Naive thymus-derived CD8-positive, alpha-beta T cell (primary cell): ENCODE results near the gene FAM89A. TPM values are rescaled to one million over a fixed set of nuclear protein-coding genes. Genes with fewer than 3 reads are reported as not detected.
"Not testable (repeated sequence)": the region's sequence is repeated elsewhere in the genome, so short reads cannot be mapped to it uniquely, and the experiment has no call there.

ENCODE experiments used
- ATAC-seq, 2 donors: fragments of 150-1000 bp; cut with Tn5 transposase in 1 of 2; sonication (Bioruptor Pico), chemical (Tn5 transposase) in 1 of 2; 1 replicate in 1 of 2; 2 replicates in 1 of 2; pipeline ENCODE4 v1.10.0; 2021; ENCODE audit warnings: mild to moderate bottlenecking in 2 of 2, moderate library complexity in 2 of 2
- POLR2A ChIA-PET: fragments of 350-600 bp; sonication (Branson Sonifier 250); formaldehyde crosslinking; loops from one replicate; lab custom pipeline; 2021; ENCODE audit warnings: antibody characterized with exemption; lab: Charles Lee
- DNase-seq, 10 donors: peaks; one replicate each; pipeline versions ENCODE4 v3.0.0 to v3.0.0-alpha.2; 2020 to 2022
- H3K27ac Mint-ChIP-seq, 10 donors: one replicate each; pipeline ENCODE4 v1.8.0; 2020 to 2022; ENCODE audit warnings: mild to moderate bottlenecking in 10 of 10, mixed read lengths in 10 of 10, moderate library complexity in 4 of 10, inconsistent platforms in 1 of 10
- H3K27me3 Mint-ChIP-seq, 5 donors: one replicate each; pipeline ENCODE4 v1.8.0; 2021 to 2022; ENCODE audit warnings: mixed read lengths in 5 of 5
- H3K36me3 Mint-ChIP-seq, 3 donors: one replicate each; pipeline ENCODE4 v1.8.0; 2020 to 2022; ENCODE audit warnings: mixed read lengths in 3 of 3, mild to moderate bottlenecking in 2 of 3, inconsistent platforms in 1 of 3
- H3K4me1 Mint-ChIP-seq, 4 donors: one replicate each; pipeline ENCODE4 v1.8.0; 2021 to 2022; ENCODE audit warnings: mixed read lengths in 4 of 4
- H3K4me3 Mint-ChIP-seq, 10 donors: one replicate each; pipeline ENCODE4 v1.8.0; 2020 to 2022; ENCODE audit warnings: mild to moderate bottlenecking in 10 of 10, mixed read lengths in 10 of 10, moderate library complexity in 6 of 10, inconsistent platforms in 1 of 10
- H3K9me3 Mint-ChIP-seq, 9 donors: one replicate each; pipeline ENCODE4 v1.8.0; 2020 to 2022; ENCODE audit warnings: mixed read lengths in 9 of 9, mild to moderate bottlenecking in 3 of 9, inconsistent platforms in 1 of 9, moderate library complexity in 1 of 9
- polyA plus RNA-seq, 3 donors: library from polyadenylated mRNA; unstranded; fragments of 300-500 nt; fragmentation: Illumina TruSeq; gene quantifications; one replicate each; pipeline ENCODE4 v1.2.3, GENCODE V29; 2021
- total RNA-seq, 8 experiments: library from RNA in 2 of 8; stranded (reverse) in 2 of 8; gene quantifications; one replicate each; pipeline ENCODE4 v1.2.3 and lab custom pipeline; 2021 to 2026

FAM89A gene
- total and polyA plus RNA-seq, 5 experiments from 2014 or later = 7.4 to 11.1 (median 9.3) TPM

DNA sequence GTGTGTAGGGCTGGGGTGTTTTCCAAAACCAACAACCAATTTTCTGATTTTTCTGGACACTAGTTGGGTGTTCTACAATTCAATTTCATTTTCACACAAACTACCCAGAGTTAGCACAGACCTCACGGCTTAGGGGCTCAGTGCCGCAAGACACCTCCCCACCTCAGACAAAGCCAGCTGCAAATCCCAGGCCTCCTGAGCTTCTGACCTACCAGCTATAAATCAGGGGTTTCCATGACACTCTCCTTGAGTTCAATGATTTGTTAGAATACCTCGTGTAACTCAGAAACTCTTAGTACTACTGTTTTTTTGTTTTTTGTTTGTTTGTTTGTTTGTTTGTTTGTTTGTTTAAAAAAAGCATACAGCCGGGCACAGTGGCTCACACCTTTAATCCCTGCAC is 28.7 kb upstream of the FAM89A start:
- Mint-ChIP-seq H3K27me3 (peaks cover 0 to 5% (median 0%) of the 10 kb centered on the region in 5 donors), H3K9me3 (no peaks in the 10 kb centered on the region), H3K4me1 (no peaks in the 10 kb centered on the region), H3K27ac (no peak overlapping the region), H3K4me3 (no peak overlapping the region), H3K36me3 (no peaks in the 10 kb centered on the region)
- POLR2A ChIA-PET = no interaction called here
- ATAC-seq (no peak), DNase-seq (no peak)

DNA sequence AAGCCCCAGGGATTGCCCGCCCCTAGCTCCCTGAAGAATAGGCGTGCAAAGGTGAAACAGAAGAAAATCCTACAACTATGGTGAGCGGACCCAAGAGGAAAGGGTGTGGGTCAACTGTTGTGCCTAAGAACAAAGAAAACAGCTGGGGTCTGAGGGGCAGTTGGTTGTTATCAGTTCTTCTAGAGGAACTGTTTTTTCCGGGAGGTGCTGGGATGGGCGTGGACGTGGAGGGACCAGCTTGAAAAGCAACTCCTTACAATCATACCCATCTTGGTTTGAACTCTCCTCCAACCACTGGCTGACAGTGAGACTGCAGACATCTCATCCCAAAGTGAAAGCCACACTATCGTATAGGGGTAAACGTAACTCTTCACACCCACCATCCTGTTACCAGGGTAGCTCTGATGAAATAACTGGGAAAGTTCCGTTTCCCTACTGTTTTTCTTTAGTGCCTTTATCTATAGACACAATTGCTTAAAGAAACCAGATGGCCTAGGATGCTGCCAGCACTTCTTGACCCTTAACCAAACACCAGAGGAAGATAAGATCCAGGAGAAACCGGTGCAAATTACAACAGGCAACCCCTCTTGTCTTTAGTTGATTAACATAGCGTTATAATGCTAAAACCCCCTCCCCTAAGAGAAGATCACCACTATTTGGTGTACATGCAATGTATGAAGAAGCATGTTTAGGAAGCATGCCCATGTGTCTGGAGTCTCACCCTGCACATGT is 25.6 kb upstream of the FAM89A start:
- no peaks in the 10 kb centered on the region for H3K4me1 Mint-ChIP-seq
- no peaks in the 10 kb centered on the region for H3K9me3 Mint-ChIP-seq
- H3K36me3 Mint-ChIP-seq = no peaks in the 10 kb centered on the region
- H3K4me3 Mint-ChIP-seq = no peak overlapping the region
- no peak overlapping the region for H3K27ac Mint-ChIP-seq
- POLR2A ChIA-PET = no interaction called here
- ATAC-seq (no peak), DNase-seq (no peak)
- H3K27me3 Mint-ChIP-seq = peaks cover 0 to 10% (median 0%) of the 10 kb centered on the region in 5 donors

DNA sequence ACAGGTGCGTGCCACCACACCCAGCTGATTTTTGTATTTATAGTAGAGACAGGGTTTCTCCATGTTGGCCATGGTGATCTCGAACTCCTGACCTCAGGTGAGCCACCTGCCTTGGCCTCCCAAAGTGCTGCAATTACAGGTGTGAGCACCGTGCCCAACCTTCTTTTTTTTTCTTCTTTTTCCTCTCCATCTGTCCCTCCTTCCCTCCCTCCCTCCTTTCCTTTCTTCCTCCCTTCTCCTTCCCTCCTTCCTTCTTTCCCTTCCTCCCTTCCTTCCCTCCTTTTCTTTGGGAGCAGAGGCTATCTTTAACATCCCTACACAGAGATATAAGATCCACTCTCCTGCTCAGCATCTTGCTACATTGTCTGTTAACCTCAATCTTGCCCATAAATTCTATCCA is 24.4 kb upstream of the FAM89A start:
- Mint-ChIP-seq H3K27me3 (peaks cover 0 to 10% (median 0%) of the 10 kb centered on the region in 5 donors), H3K4me3 (no peak overlapping the region), H3K4me1 (no peaks in the 10 kb centered on the region), H3K27ac (no peak overlapping the region), H3K36me3 (no peaks in the 10 kb centered on the region), H3K9me3 (no peaks in the 10 kb centered on the region)
- no peak for ATAC-seq
- POLR2A ChIA-PET = no interaction called here
- DNase-seq = no peak

DNA sequence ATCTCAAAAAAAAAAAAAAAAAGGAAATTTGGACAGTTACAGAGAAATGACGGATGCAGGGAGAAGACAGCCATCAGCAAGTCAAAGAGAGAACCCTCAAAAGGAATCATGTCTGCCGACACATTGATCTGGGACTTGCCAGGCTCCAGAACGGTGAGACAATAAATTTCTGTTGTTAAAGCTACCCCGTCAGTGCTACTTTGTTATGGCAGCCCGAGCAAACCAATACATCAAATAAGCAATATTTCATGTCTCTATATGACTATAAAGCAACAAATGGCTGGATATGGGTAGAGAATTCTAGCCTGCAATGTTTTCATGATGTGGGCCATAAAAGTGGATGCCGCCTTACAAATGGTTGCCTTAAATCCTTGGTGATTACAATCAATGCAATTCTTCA is 23.3 kb upstream of the FAM89A start:
- POLR2A ChIA-PET = no interaction called here
- Mint-ChIP-seq H3K4me1 (no peaks in the 10 kb centered on the region), H3K27me3 (peaks cover 0 to 10% (median 0%) of the 10 kb centered on the region in 5 donors), H3K4me3 (no peak overlapping the region), H3K9me3 (no peaks in the 10 kb centered on the region), H3K36me3 (no peaks in the 10 kb centered on the region), H3K27ac (no peak overlapping the region)
- DNase-seq (no peak), ATAC-seq (no peak)

DNA sequence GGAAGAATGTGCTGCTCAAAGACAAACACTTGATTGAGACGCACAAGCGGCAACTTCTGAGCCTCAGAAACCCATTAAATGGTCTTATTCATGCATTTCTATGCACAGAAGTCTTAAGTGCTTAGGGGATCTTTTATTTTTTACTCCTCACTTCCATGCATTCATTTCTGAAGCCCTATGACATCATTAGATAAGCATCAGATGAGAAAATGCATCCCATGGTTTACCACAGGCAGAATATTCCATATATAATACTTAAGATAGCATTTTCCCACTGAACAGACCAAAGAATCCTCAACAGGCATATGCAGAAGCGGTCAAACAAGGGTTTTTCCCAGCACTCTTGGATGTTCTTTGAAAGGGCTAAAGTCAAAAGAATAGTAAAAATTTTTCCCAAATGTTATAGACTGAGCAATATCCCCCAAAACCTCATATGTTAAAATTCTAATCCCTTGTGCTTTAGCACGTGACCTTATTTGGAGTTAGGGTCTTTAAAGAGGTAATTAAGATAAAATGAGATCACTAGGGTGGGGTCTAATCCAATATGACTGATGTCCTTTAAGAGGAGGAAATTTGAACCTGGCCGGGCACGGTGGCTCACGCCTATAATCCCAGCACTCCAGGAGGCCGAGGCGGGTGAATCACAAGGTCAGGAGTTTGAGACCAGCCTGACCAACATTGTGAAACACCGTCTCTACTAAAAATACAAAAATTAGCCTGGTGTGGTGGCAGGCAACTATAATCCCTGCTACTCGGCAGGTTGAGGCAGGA is 22.6 kb upstream of the FAM89A start:
- POLR2A ChIA-PET = no interaction called here
- H3K27ac Mint-ChIP-seq = no peak overlapping the region
- H3K27me3 Mint-ChIP-seq = peaks cover 0 to 10% (median 0%) of the 10 kb centered on the region in 5 donors
- DNase-seq = no peak
- H3K4me1 Mint-ChIP-seq = no peaks in the 10 kb centered on the region
- no peaks in the 10 kb centered on the region for H3K36me3 Mint-ChIP-seq
- no peak for ATAC-seq
- no peak overlapping the region for H3K4me3 Mint-ChIP-seq
- H3K9me3 Mint-ChIP-seq = no peaks in the 10 kb centered on the region

DNA sequence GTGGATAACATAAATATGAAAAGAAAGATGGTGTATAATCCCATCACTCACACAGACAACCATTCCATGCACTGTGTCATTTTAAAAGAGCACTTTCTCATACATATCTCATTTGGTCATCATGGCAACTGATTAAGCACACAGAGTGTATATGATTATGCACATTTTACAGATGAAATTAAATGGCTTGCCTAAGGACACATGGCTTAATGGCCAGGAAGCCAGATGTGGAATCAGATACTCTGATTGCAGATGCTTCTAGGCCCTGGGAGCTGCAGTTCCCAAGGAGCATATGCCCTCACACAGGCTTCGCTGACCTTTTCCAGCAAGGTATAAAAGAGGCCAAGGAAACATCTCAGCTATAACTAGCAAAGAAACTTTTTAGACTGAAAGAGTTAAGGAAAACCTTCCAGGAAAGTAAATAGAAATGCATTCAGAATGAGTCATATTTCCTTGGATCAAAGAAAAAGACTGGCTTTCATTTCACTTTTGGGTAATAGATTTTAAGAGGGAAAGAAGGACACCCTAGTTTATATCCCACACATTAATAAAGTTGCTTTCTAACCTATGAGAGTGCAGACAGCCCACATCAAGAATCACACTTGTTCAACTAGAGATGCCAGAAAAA is 19.6 kb upstream of the FAM89A start:
- Mint-ChIP-seq H3K4me3 (no peak overlapping the region), H3K4me1 (no peaks in the 10 kb centered on the region), H3K27me3 (peaks cover 0 to 5% (median 0%) of the 10 kb centered on the region in 5 donors), H3K9me3 (peaks cover 0 to 3% (median 0%) of the 10 kb centered on the region in 9 donors), H3K36me3 (peaks cover 0 to 9% (median 0%) of the 10 kb centered on the region in 3 donors), H3K27ac (no peak overlapping the region)
- ATAC-seq = no peak
- DNase-seq = no peak
- POLR2A ChIA-PET = no interaction called here

DNA sequence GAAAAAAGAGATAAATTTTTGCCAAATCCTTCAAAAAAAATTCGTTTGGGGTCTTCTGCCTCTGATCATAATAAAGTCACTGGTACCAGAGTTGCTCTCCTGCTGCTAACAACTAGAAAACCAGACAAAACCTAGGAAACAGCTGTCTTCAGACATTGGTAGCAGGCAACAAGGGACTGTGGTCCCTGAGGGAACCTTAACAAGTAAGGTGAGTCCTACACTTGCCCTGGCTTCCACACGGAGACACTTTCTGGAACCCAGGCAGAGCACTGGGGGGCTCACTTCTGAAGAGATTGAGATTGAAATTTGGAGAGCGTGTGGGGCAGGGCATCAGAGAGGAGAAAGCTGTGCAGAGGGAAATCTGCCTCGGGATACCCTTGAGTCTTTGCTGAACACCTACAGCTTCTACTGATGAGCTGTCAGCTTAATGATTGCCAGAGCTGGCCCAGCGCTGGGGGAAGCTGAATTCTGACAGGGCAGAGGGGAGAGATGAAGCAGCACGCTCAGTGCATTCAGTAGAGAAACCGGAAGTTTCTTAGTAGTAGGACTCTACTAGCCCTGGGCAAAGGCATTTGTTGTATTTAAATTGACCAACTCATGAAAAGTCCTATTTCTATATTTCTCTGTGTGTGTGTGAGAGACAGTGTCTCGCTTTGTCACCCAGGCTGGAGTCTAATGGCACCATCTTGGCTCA is 18.5 kb upstream of the FAM89A start:
- H3K9me3 Mint-ChIP-seq = peaks cover 0 to 3% (median 0%) of the 10 kb centered on the region in 9 donors
- POLR2A ChIA-PET = no interaction called here
- H3K4me1 Mint-ChIP-seq = peaks cover 0 to 6% (median 3%) of the 10 kb centered on the region in 4 donors
- DNase-seq = no peak
- H3K27ac Mint-ChIP-seq = no peak overlapping the region
- no peak for ATAC-seq
- peaks cover 0 to 5% (median 0%) of the 10 kb centered on the region in 5 donors for H3K27me3 Mint-ChIP-seq
- H3K4me3 Mint-ChIP-seq = no peak overlapping the region
- H3K36me3 Mint-ChIP-seq = peaks cover 0 to 9% (median 0%) of the 10 kb centered on the region in 3 donors

DNA sequence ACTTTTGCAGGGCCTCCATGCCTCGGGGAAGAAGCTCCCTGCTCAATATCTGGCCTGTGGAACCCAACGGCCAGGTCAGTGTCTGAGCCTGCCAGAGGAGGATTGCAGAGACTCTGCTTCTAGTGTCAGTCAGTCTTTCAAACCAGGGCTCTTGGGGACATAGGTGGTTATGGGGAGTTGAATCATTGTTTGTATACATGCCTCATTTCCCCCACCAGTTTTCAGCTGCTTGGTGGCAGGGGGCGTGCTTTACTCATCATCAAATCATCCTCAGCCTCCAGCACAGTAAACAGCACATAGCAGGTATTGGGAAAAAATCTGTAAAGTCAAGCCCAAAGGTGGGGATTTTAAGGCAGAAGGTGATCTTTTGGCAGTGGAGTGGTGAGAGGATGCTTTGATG is 17.4 kb upstream of the FAM89A start:
- POLR2A ChIA-PET = no interaction called here
- H3K9me3 Mint-ChIP-seq = peaks cover 0 to 3% (median 0%) of the 10 kb centered on the region in 9 donors
- H3K36me3 Mint-ChIP-seq = peaks cover 0 to 9% (median 0%) of the 10 kb centered on the region in 3 donors
- peaks cover 0 to 5% (median 3%) of the 10 kb centered on the region in 5 donors for H3K27me3 Mint-ChIP-seq
- DNase-seq (no peak), ATAC-seq (no peak)
- H3K4me1 Mint-ChIP-seq = peaks cover 0 to 13% (median 9%) of the 10 kb centered on the region in 4 donors
- H3K27ac Mint-ChIP-seq = no peak overlapping the region
- H3K4me3 Mint-ChIP-seq = no peak overlapping the region

DNA sequence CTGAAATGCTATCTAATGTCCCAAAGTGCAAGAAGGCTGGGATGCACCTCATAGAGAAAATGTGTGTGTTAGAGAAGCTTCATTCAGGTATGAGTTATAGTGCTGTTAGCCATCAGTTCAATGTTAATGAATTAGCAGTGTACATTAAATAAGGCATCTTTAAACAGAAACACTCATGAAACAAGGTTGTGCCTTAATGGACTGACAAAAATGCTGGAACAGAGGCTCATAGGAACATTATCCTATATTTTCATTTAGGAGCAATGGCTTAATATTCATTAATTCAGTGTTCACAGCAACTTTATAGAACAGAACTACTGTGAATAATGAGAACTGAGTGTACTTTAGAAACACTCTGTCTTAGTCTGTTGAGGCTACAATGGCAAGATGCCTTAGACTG is 15.2 kb upstream of the FAM89A start:
- Mint-ChIP-seq H3K36me3 (peaks cover 0 to 9% (median 0%) of the 10 kb centered on the region in 3 donors), H3K27ac (no peak overlapping the region), H3K27me3 (peaks cover 0 to 4% (median 3%) of the 10 kb centered on the region in 5 donors), H3K9me3 (peaks cover 0 to 3% (median 0%) of the 10 kb centered on the region in 9 donors), H3K4me3 (no peak overlapping the region), H3K4me1 (peaks cover 0 to 13% (median 9%) of the 10 kb centered on the region in 4 donors)
- no peak for DNase-seq
- POLR2A ChIA-PET = no interaction called here
- no peak for ATAC-seq

DNA sequence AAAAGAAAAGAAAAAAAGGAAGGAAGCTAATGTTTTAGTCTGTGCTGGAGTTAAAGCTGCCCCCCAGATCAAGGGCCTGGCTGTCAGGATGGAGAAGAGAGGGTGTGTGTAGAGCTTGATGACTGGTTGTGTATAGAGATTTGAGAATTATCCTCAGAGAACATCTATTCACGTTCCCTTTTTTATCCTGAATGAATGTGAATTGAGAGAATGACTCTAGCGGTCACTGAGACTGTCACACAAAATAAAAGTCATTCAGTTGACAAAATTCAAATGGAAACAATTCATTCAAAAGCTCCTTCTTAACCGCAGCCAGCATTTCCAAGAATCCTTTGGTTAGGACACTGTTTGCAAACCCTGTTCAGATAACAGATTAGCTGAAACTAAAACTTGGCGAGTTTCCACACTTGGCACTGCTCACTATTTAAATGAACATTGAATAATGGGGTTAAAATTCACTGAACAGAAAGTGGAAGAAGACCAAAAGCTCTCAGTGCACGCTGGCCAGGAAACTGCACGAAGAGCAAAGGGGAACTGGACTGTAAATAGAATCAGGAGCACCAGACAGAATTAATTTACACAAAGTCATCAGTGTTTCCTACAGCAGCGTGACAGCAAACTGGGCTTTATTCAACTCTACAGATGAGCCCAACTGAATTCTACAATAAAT is 13.6 kb upstream of the FAM89A start:
- DNase-seq = no peak
- Mint-ChIP-seq H3K4me3 (peak overlapping the region in 2 of 10 donors; percentile 8 to 22), H3K36me3 (peaks cover 0 to 9% (median 0%) of the 10 kb centered on the region in 3 donors), H3K9me3 (peaks cover 0 to 3% (median 0%) of the 10 kb centered on the region in 9 donors), H3K4me1 (peaks cover 0 to 13% (median 9%) of the 10 kb centered on the region in 4 donors), H3K27ac (no peak overlapping the region), H3K27me3 (peaks cover 0 to 8% (median 8%) of the 10 kb centered on the region in 5 donors)
- POLR2A ChIA-PET = interaction anchor here (0.7 to 1.0 kb wide), 2 partner anchors 19 to 77 kb away, joined by 3 to 4 read pairs; no protein-coding TSS in a partner anchor
- ATAC-seq = no peak

DNA sequence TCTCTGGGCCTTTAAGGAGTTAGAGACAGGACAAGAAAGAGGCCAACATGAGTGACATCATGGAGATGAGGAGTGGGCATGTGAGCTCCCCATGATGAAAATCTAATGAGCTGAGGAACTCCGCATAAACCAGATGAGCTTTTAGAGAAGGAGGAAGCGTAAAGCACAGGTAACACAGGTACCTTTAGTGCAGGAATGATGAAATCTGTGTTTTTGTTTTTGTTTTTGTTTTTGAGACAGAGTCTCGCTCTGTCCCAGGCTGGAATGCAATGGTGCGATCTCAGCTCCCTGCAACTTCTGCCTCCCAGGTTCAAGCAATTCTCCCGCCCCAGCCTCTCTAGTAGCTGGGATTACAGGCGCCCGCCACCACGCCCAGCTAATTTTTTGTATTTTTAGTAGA is 12.7 kb upstream of the FAM89A start:
- Mint-ChIP-seq H3K27ac (no peak overlapping the region), H3K4me3 (peak overlapping the region in 1 of 10 donors; percentile 34), H3K36me3 (peaks cover 0 to 9% (median 0%) of the 10 kb centered on the region in 3 donors), H3K9me3 (peaks cover 0 to 3% (median 0%) of the 10 kb centered on the region in 9 donors), H3K4me1 (peaks cover 0 to 13% (median 9%) of the 10 kb centered on the region in 4 donors), H3K27me3 (peaks cover 3 to 12% (median 8%) of the 10 kb centered on the region in 5 donors)
- POLR2A ChIA-PET = interaction anchor here (1.0 kb wide), 1 partner anchor 76 kb away, joined by 3 read pairs; no protein-coding TSS in a partner anchor
- DNase-seq (no peak), ATAC-seq (no peak)

DNA sequence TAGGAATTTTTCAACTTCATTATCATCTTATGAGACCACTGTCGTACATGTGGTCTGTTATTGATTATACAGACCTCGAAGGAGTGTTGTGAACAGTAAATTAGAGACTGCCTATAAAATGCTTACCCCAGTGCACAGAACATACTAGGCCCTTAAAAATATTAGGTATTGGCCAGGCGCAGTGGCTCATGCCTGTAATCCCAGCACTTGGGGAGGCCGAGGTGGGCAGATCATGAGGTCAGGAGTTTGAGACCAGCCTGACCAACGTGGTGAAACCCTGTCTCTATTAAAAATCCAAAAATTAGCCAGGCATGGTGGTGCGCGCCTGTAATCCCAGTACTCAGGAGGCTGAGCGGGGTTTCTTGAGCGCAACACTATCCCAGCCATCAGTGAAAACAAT is 10.9 kb upstream of the FAM89A start:
- DNase-seq, H3K4me3 Mint-ChIP-seq, ATAC-seq, POLR2A ChIA-PET, H3K9me3 Mint-ChIP-seq, H3K27ac Mint-ChIP-seq, H3K36me3 Mint-ChIP-seq: not testable (repeated sequence)
- Mint-ChIP-seq H3K27me3 (peaks cover 10 to 21% (median 14%) of the 10 kb centered on the region in 5 donors), H3K4me1 (peaks cover 0 to 13% (median 9%) of the 10 kb centered on the region in 4 donors)
